WERI-Rb-1 (cell line): ENCODE measurements around the gene GFI1B.

Source experiments
- DNase-seq: peaks from one replicate; pipeline ENCODE4 v3.0.0-alpha.2; 2020
- H3K27ac ChIP-seq: fragments of 250-450 bp; sonication (Bioruptor Pico); 2 replicates; pipeline ENCODE4 v1.5.1; 2020; ENCODE audit warnings: mild to moderate bottlenecking, moderate library complexity
- H3K27me3 ChIP-seq: fragments of 250-450 bp; sonication (Bioruptor Pico); 2 replicates; pipeline ENCODE4 v1.5.1; 2021; ENCODE audit warnings: mild to moderate bottlenecking, low read depth, moderate library complexity; ENCODE audit not compliant: insufficient read depth, severe bottlenecking
- H3K36me3 ChIP-seq: fragments of 250-450 bp; sonication (Bioruptor Pico); 2 replicates; pipeline ENCODE4 v1.5.1; 2020; ENCODE audit warnings: mild to moderate bottlenecking, moderate library complexity
- H3K4me3 ChIP-seq: 2 replicates; pipeline ENCODE4 v1.5.1; 2011; ENCODE audit warnings: low read depth, mild to moderate bottlenecking, control low read depth, low read length
- H3K9me3 ChIP-seq: fragments of 250-450 bp; sonication (Bioruptor Pico); 2 replicates; pipeline ENCODE4 v1.5.1; 2021; ENCODE audit warnings: mild to moderate bottlenecking, moderate library complexity; ENCODE audit not compliant: severe bottlenecking
- CTCF ChIP-seq: IDR thresholded peaks from 2 replicates; pipeline ENCODE4 v1.5.1; 2011; ENCODE audit warnings: low read depth, mild to moderate bottlenecking, control low read depth, inconsistent platforms, low read length

GFI1B gene

GRCh38 chr9:132973166-132973565 lies 5.3 kb upstream of the GFI1B start:
- Histone ChIP-seq H3K27me3 (no peaks in the 10 kb centered on the region), H3K9me3 (no peaks in the 10 kb centered on the region), H3K4me3 (no peak overlapping the region), H3K27ac (no peak overlapping the region), H3K36me3 (no peaks in the 10 kb centered on the region)
- no peak for TF ChIP-seq CTCF
- DNase-seq = no peak

GRCh38 chr9:132973713-132974112 lies 4.8 kb upstream of the GFI1B start:
- Histone ChIP-seq H3K4me3 (no peak overlapping the region), H3K36me3 (no peaks in the 10 kb centered on the region), H3K9me3 (no peaks in the 10 kb centered on the region), H3K27me3 (no peaks in the 10 kb centered on the region), H3K27ac (no peak overlapping the region)
- peak; percentile 46 for DNase-seq
- no peak for TF ChIP-seq CTCF

GRCh38 chr9:132975961-132976360 lies 2.5 kb upstream of the GFI1B start:
- TF ChIP-seq CTCF = no peak
- no peak for DNase-seq
- H3K27ac ChIP-seq = no peak overlapping the region
- H3K4me3 ChIP-seq = no peak overlapping the region
- H3K27me3 ChIP-seq = no peaks in the 10 kb centered on the region
- H3K36me3 ChIP-seq = no peaks in the 10 kb centered on the region
- no peaks in the 10 kb centered on the region for H3K9me3 ChIP-seq

DNA sequence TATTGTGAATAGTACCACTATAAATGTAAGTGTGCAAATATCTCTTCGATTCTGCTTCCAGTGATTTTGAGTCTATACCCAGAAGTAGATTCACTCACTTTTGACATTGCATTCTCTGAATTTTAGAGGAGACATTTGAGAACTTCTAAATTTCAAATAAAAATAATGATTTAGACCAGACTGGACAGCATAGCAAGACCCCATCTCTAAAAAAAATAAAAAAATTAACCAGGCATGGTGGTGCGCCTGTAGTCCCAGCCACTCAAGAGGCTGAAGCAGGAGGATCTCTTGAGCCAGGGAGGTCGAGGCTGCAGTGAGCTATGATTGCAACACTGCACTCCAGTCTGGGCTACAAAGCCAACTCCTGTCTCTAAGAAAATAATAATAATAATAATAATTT lies 1.9 kb upstream of the GFI1B start:
- H3K36me3 ChIP-seq = no peaks in the 10 kb centered on the region
- no peak overlapping the region for H3K4me3 ChIP-seq
- H3K27me3 ChIP-seq = no peaks in the 10 kb centered on the region
- H3K27ac ChIP-seq = no peak overlapping the region
- no peak for TF ChIP-seq CTCF
- DNase-seq = no peak
- H3K9me3 ChIP-seq = no peaks in the 10 kb centered on the region

DNA sequence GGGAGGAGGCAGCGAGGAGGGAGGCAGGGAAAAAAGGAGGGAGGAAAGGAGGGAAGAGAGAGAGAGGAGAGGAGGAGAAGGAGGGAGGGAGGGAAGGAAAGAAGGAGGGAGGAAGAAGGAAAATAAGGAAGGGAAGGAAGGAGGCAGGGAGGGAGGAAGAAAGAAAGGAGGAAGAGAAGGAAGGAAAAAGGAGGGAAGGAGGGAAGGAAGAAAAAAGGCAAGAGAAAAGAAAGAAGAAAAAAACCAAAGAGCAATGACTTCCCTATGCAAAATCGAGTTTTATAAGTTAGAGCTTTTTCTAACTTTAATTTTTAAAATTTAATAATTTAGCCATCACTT lies 413 bp upstream of the GFI1B start:
- Histone ChIP-seq H3K9me3 (no peaks in the 10 kb centered on the region), H3K4me3 (no peak overlapping the region), H3K36me3 (no peaks in the 10 kb centered on the region), H3K27ac (no peak overlapping the region), H3K27me3 (no peaks in the 10 kb centered on the region)
- no peak for TF ChIP-seq CTCF
- DNase-seq = no peak

DNA sequence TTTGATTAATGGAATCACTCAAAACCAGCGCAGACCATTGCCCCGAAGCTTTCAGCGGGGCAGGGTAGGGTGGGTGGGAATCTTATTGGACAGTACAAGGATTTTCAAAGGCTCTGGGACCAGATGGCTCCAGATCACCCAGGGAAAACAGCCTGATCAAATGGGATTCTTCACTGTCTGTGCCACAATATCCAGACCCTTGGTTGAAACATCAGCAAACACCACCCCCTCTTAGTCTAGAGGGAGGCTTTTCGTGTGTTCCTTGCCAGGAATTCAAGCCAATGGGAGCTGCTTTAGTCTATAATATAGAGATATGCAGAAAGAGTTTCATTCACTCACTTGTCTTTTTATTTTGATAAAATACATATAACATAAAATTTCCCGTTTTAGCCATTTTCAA lies 1.7 kb downstream of the GFI1B start:
- DNase-seq = no peak
- Histone ChIP-seq H3K36me3 (no peaks in the 10 kb centered on the region), H3K4me3 (no peak overlapping the region), H3K27ac (no peak overlapping the region), H3K27me3 (no peaks in the 10 kb centered on the region), H3K9me3 (no peaks in the 10 kb centered on the region)
- no peak for TF ChIP-seq CTCF
